GM23338 (cell line): ENCODE measurements around the gene MRC2. TPM values are rescaled to one million over a fixed set of nuclear protein-coding genes. Genes with fewer than 3 reads are reported as not detected.

Experiments
- ATAC-seq: fragments of 200-7000 bp; cut with Tn5 transposase; 3 replicates; pipeline ENCODE4 v1.9.1; 2020
- DNase-seq: peaks from one replicate; pipeline ENCODE4 v3.0.0-alpha.2; 2015; ENCODE audit warnings: low spot score
- H2AFZ ChIP-seq: fragments of 200-600 bp; sonication (generic); 2 replicates; pipeline ENCODE4 v1.8.0; 2016; ENCODE audit warnings: antibody characterized with exemption, mild to moderate bottlenecking, moderate library complexity
- H3F3A ChIP-seq: fragments of 200-600 bp; sonication (generic); replicated peaks from 2 replicates; pipeline ENCODE4 v1.8.0; 2017; ENCODE audit warnings: antibody characterized with exemption, mixed run types, low read depth
- H3K27ac ChIP-seq: fragments of 200-600 bp; sonication (generic); 2 replicates; pipeline ENCODE4 v1.6.1; 2016; ENCODE audit warnings: low read depth
- H3K27me3 ChIP-seq: fragments of 200-600 bp; sonication (generic); 2 replicates; pipeline ENCODE4 v1.8.0; 2016; ENCODE audit warnings: mild to moderate bottlenecking, mixed run types, moderate library complexity; ENCODE audit not compliant: insufficient read depth
- H3K36me3 ChIP-seq: fragments of 200-600 bp; sonication (generic); 2 replicates; pipeline ENCODE4 v1.8.0; 2016; ENCODE audit warnings: mild to moderate bottlenecking; ENCODE audit not compliant: insufficient read depth
- H3K4me1 ChIP-seq: fragments of 200-600 bp; sonication (generic); 2 replicates; pipeline ENCODE4 v1.8.0; 2016; ENCODE audit warnings: mild to moderate bottlenecking, moderate library complexity; ENCODE audit not compliant: insufficient read depth
- H3K4me2 ChIP-seq: fragments of 200-600 bp; sonication (generic); 2 replicates; pipeline ENCODE4 v1.7.1; 2017; ENCODE audit warnings: mixed run types
- H3K4me3 ChIP-seq: fragments of 200-600 bp; sonication (generic); 2 replicates; pipeline ENCODE4 v1.6.1; 2016; ENCODE audit warnings: mixed run types
- H3K79me2 ChIP-seq: fragments of 200-600 bp; sonication (generic); replicated peaks from 2 replicates; pipeline ENCODE4 v1.8.0; 2017; ENCODE audit warnings: mild to moderate bottlenecking; ENCODE audit not compliant: insufficient read depth
- H3K9me2 ChIP-seq: fragments of 200-600 bp; sonication (generic); 2 replicates; pipeline ENCODE4 v1.8.0; 2017; ENCODE audit not compliant: insufficient read depth
- H4K20me1 ChIP-seq: fragments of 200-600 bp; sonication (generic); replicated peaks from 2 replicates; pipeline ENCODE4 v1.8.0; 2017; ENCODE audit warnings: mild to moderate bottlenecking; ENCODE audit not compliant: insufficient read depth
- H3K27ac Mint-ChIP-seq: 2 replicates; pipeline ENCODE4 v1.8.0; 2020; ENCODE audit warnings: inconsistent platforms, mild to moderate bottlenecking, moderate library complexity, mixed read lengths
- H3K27me3 Mint-ChIP-seq: 3 replicates; pipeline ENCODE4 v1.8.0; 2022; ENCODE audit warnings: low read depth, mild to moderate bottlenecking, moderate library complexity, mixed read lengths, inconsistent platforms; ENCODE audit not compliant: insufficient read depth, poor library complexity
- H3K36me3 Mint-ChIP-seq: 3 replicates; pipeline ENCODE4 v1.8.0; 2021; ENCODE audit warnings: low read depth, mild to moderate bottlenecking, inconsistent platforms, moderate library complexity, mixed read lengths
- H3K4me1 Mint-ChIP-seq: 3 replicates; pipeline ENCODE4 v1.8.0; 2020; ENCODE audit warnings: mild to moderate bottlenecking, inconsistent platforms, mixed read lengths
- H3K4me3 Mint-ChIP-seq: 3 replicates; pipeline ENCODE4 v1.8.0; 2021; ENCODE audit warnings: moderate library complexity, mild to moderate bottlenecking, inconsistent platforms, mixed read lengths
- H3K9me3 Mint-ChIP-seq: 3 replicates; pipeline ENCODE4 v1.8.0; 2020; ENCODE audit warnings: moderate library complexity, mild to moderate bottlenecking, inconsistent platforms, mixed read lengths
- CREB1 ChIP-seq: fragments of 250-450 bp; sonication (Bioruptor Pico); IDR thresholded peaks from 2 replicates; pipeline ENCODE4 v1.5.0; 2020; ENCODE audit warnings: low read depth, mild to moderate bottlenecking, moderate library complexity
- ETS1 ChIP-seq: IDR thresholded peaks from 2 replicates; pipeline ENCODE4 v1.6.1; 2016; ENCODE audit warnings: antibody characterized with exemption
- EZH2 ChIP-seq: fragments of 200-600 bp; sonication (generic); IDR thresholded peaks from one replicate; pipeline ENCODE4 v1.8.0; 2017; ENCODE audit warnings: antibody characterized with exemption, mild to moderate bottlenecking, low read depth; ENCODE audit not compliant: unreplicated experiment
- EZH2phosphoT487 ChIP-seq: fragments of 200-600 bp; sonication (generic); IDR thresholded peaks from one replicate; pipeline ENCODE4 v1.8.1; 2018; ENCODE audit warnings: antibody characterized with exemption; ENCODE audit not compliant: unreplicated experiment
- JUNB ChIP-seq: IDR thresholded peaks from one replicate; pipeline ENCODE4 v1.6.1; 2016; ENCODE audit warnings: antibody characterized with exemption; ENCODE audit not compliant: unreplicated experiment
- POLR2AphosphoS5 ChIP-seq: IDR thresholded peaks from 2 replicates; pipeline ENCODE4 v1.6.1; 2016; ENCODE audit warnings: antibody characterized with exemption, low read depth
- REST ChIP-seq: IDR thresholded peaks from one replicate; pipeline ENCODE4 v1.6.1; 2018; ENCODE audit warnings: antibody characterized with exemption; ENCODE audit not compliant: unreplicated experiment
- STAT1 ChIP-seq: IDR thresholded peaks from one replicate; pipeline ENCODE4 v1.6.1; 2016; ENCODE audit warnings: antibody characterized with exemption; ENCODE audit not compliant: unreplicated experiment
- ZNF114 ChIP-seq: fragments of 250-450 bp; sonication (Bioruptor Pico); IDR thresholded peaks from 2 replicates; pipeline ENCODE4 v1.5.0; 2020; ENCODE audit warnings: mild to moderate bottlenecking, moderate library complexity
- ZNF462 ChIP-seq: fragments of 250-450 bp; sonication (Bioruptor Pico); IDR thresholded peaks from 2 replicates; pipeline ENCODE4 v1.5.0; 2020; ENCODE audit warnings: mild to moderate bottlenecking, moderate library complexity
- polyA plus RNA-seq: library from polyadenylated mRNA; unstranded; fragments of >200 nt; fragmentation: Nextera tagmentation; extraction: Ambion mirVana; gene quantifications from 2 replicates; pipeline ENCODE4 v1.2.1, GENCODE V29; 2016
- total RNA-seq: library from RNA; depleted of rRNA; stranded (reverse); fragments of >200 nt; shearing (Covaris generic); gene quantifications from 2 replicates; pipeline ENCODE4 v1.2.3, GENCODE V29; 2014
- TF ChIP-seq, protein P1 (sequence below), 2 experiments: fragments of 200-600 bp in 1 of 2; sonication (generic) in 1 of 2; conservative IDR thresholded peaks; 2 replicates each; pipeline versions ENCODE4 v1.5.1 to v1.6.1; 2016 to 2017; ENCODE audit warnings: antibody characterized with exemption in 2 of 2, low read depth in 2 of 2, mild to moderate bottlenecking in 2 of 2, moderate library complexity in 1 of 2

The MRC2 gene
- total and polyA plus RNA-seq, 2 experiments from 2014 or later, result 8.0 to 38.6 TPM

DNA sequence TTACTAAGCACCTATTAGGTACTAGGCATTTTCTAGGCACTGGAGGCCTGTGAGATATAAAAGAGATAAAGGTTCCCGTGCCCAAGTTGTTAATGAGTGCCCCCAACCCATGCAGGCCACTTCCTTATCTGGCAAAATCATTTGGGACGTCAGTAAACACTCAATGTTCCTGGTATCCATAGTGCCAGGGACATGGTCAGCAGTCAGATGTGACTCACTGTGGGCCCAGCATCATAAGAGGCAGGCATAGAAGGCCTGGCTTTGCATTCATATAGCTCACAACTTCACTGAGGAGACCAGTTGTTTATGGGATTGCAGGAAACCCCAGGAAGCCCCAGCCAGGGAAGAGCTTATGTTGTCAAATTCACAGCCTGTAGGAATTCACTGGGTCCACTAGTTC, 81.1 kb downstream of the MRC2 start:
- Histone ChIP-seq H3K36me3 (no peaks in the 10 kb centered on the region), H3K27ac (no peak overlapping the region), H3K27me3 (peaks cover 6% of the 10 kb centered on the region; the same call in 1 of the 2 replicates), H3K9me2 (no peaks in the 10 kb centered on the region), H3F3A (peaks cover 20% of the 10 kb centered on the region), H3K4me3 (no peak overlapping the region), H4K20me1 (no peaks in the 10 kb centered on the region), H2AFZ (no peak overlapping the region), H3K79me2 (no peaks in the 10 kb centered on the region), H3K4me2 (no peak overlapping the region), H3K4me1 (peaks cover 24% of the 10 kb centered on the region)
- no peak for DNase-seq
- no peak overlapping the region for H3K4me3 Mint-ChIP-seq
- peaks cover 24% of the 10 kb centered on the region for H3K36me3 Mint-ChIP-seq
- no peak for TF ChIP-seq EZH2
- TF ChIP-seq REST, result no peak
- TF ChIP-seq STAT1, result no peak
- TF ChIP-seq CREB1, result no peak
- TF ChIP-seq ZNF114 (CRISPR knock-in tag), result no peak
- no peak for TF ChIP-seq JUNB
- TF ChIP-seq ETS1, result no peak
- TF ChIP-seq, protein P1, sequence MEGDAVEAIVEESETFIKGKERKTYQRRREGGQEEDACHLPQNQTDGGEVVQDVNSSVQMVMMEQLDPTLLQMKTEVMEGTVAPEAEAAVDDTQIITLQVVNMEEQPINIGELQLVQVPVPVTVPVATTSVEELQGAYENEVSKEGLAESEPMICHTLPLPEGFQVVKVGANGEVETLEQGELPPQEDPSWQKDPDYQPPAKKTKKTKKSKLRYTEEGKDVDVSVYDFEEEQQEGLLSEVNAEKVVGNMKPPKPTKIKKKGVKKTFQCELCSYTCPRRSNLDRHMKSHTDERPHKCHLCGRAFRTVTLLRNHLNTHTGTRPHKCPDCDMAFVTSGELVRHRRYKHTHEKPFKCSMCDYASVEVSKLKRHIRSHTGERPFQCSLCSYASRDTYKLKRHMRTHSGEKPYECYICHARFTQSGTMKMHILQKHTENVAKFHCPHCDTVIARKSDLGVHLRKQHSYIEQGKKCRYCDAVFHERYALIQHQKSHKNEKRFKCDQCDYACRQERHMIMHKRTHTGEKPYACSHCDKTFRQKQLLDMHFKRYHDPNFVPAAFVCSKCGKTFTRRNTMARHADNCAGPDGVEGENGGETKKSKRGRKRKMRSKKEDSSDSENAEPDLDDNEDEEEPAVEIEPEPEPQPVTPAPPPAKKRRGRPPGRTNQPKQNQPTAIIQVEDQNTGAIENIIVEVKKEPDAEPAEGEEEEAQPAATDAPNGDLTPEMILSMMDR (conservative IDR thresholded peaks at IDR 0.05; ENCODE audit: low read depth in 2 of 2), result no peak
- TF ChIP-seq ZNF462, result no peak
- no peak for TF ChIP-seq EZH2phosphoT487
- no peak for TF ChIP-seq POLR2AphosphoS5
- H3K4me1 Mint-ChIP-seq, result peaks cover 38% of the 10 kb centered on the region
- H3K9me3 Mint-ChIP-seq, result peaks cover 23% of the 10 kb centered on the region
- H3K27ac Mint-ChIP-seq, result no peak overlapping the region
- peaks cover 26% of the 10 kb centered on the region for H3K27me3 Mint-ChIP-seq
- no peak for ATAC-seq
